GM13976 (cell line): ENCODE data around the gene CTDSP2.
A peak's percentile ranks its signal among the peaks of the same experiment; 100 is the strongest.

Source experiments
- DNase-seq: peaks from one replicate; pipeline ENCODE4 v3.0.0; 2012; ENCODE audit warnings: low spot score
- in situ Hi-C: fragments of 300-500 bp; cut with MboI; formaldehyde crosslinking; loops from one replicate; pipeline ENCODE4 v1.12.0; 2022; ENCODE audit warnings: low sequenced_read_pairs, mixed read lengths, inconsistent platforms; ENCODE audit not compliant: unreplicated experiment
- TF ChIP-seq, protein P1 (sequence below): IDR thresholded peaks from 2 replicates; pipeline ENCODE4 v1.5.1; 2012; ENCODE audit warnings: borderline replicate concordance, mild to moderate bottlenecking; ENCODE audit not compliant: insufficient read depth; ENCODE audit errors: extremely low read depth, missing control alignments, control extremely low read depth

CTDSP2 gene

GRCh38 chr12:57795354-57795753, 51.2 kb downstream of the CTDSP2 start:
- in situ Hi-C loops = no loop called here
- no peak for DNase-seq
- TF ChIP-seq, protein P1, sequence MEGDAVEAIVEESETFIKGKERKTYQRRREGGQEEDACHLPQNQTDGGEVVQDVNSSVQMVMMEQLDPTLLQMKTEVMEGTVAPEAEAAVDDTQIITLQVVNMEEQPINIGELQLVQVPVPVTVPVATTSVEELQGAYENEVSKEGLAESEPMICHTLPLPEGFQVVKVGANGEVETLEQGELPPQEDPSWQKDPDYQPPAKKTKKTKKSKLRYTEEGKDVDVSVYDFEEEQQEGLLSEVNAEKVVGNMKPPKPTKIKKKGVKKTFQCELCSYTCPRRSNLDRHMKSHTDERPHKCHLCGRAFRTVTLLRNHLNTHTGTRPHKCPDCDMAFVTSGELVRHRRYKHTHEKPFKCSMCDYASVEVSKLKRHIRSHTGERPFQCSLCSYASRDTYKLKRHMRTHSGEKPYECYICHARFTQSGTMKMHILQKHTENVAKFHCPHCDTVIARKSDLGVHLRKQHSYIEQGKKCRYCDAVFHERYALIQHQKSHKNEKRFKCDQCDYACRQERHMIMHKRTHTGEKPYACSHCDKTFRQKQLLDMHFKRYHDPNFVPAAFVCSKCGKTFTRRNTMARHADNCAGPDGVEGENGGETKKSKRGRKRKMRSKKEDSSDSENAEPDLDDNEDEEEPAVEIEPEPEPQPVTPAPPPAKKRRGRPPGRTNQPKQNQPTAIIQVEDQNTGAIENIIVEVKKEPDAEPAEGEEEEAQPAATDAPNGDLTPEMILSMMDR = no peak

- in situ Hi-C loops = no loop called here
- DNase-seq = no peak
- TF ChIP-seq, protein P1 = no peak
These were observed 52.6 kb downstream of the CTDSP2 start for GRCh38 chr12:57793920-57794319.

DNA sequence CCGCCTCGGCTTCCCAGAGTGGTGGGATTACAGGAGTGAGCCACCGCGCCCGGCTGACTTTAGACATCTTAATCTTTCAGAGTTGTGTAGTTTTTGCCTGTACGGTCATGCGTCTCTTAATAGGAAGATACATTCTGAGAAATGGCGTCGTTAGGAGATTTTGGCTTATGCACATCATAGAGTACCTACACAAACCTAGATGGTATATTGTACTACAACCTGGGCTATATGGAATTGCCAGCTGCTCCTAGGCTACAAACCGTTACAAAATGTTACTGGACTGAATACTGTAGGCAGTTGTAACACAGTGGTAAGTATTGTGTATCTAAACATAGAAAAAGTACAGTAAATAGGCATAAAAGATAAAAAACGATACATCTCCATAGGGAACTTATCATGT, 62.7 kb downstream of the CTDSP2 start:
- TF ChIP-seq, protein P1 = no peak

DNA sequence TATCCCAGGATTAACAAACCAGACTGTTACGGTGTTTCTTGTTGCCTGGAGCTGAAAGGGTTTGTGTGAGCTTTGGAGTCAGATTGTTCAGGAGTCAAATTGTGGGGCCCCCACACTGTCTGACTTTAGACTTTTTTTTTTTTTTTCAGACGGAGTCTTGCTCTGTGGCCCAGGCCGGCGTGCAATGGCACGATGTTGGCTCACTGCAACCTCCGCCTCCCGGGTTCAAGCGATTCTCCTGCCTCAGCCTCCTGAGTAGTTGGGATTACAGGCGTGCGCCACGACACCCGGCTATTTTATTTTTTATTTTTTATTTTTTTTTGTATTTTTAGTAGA, 63.1 kb downstream of the CTDSP2 start:
- DNase-seq = no peak
- in situ Hi-C loops = no loop called here
- TF ChIP-seq, protein P1 = no peak

More for the DNA sequence above, 62.7 kb downstream of the CTDSP2 start:
- no peak for DNase-seq
- in situ Hi-C loops = no loop called here

- TF ChIP-seq, protein P1 = peak; percentile 91
- in situ Hi-C loops = no loop called here
These were observed 63.7 kb downstream of the CTDSP2 start, which contains the start of gene TSFM for GRCh38 chr12:57782608-57783465. TSFM (plus strand) TSS chr12:57782787; CDS start chr12:57782802, 15 bp downstream.

GRCh38 chr12:57782243-57782607, 64.3 kb downstream of the CTDSP2 start:
- no peak for DNase-seq
- TF ChIP-seq, protein P1 = no peak
- in situ Hi-C loops = no loop called here

More at GRCh38 chr12:57782608-57783465, 63.7 kb downstream of the CTDSP2 start, which contains the start of gene TSFM:
- DNase-seq = peak; percentile 90

GRCh38 chr12:57781801-57782200, 64.7 kb downstream of the CTDSP2 start:
- in situ Hi-C loops = no loop called here
- TF ChIP-seq, protein P1 = no peak
- no peak for DNase-seq
